SH-SY5Y (cell line): ENCODE measurements around the gene TPP2.

Experiments
- GATA2 ChIP-seq: IDR thresholded peaks from 2 replicates; pipeline ENCODE4 v1.6.1; 2011; ENCODE audit warnings: mild to moderate bottlenecking, low read depth, low read length
- GATA3 ChIP-seq: IDR thresholded peaks from 2 replicates; pipeline ENCODE4 v1.6.1; 2011; ENCODE audit warnings: low read depth, mild to moderate bottlenecking, low read length, moderate library complexity

GRCh38 chr13:102589301-102589822 is 7.4 kb upstream of the TPP2 start:
- TF ChIP-seq GATA2 = no peak
- TF ChIP-seq GATA3 = no peak
